IPS DF 6.9 (cell line): ENCODE results near the gene CSRNP3.

Experiments used
- DNase-seq: peaks from one replicate; pipeline ENCODE4 v3.0.0-alpha.2; 2013; ENCODE audit warnings: low read depth, low spot score
- H3K27ac ChIP-seq: one replicate; pipeline ENCODE4 v1.5.1; 2013; ENCODE audit warnings: low read length, control low read depth
- H3K27me3 ChIP-seq: 2 replicates; pipeline ENCODE4 v1.6.1; 2013; ENCODE audit warnings: mild to moderate bottlenecking, low read length; ENCODE audit not compliant: control insufficient read depth, insufficient read depth
- H3K36me3 ChIP-seq: 2 replicates; pipeline ENCODE4 v1.6.1; 2013; ENCODE audit warnings: low read length; ENCODE audit not compliant: control insufficient read depth, insufficient read depth
- H3K4me1 ChIP-seq: 2 replicates; pipeline ENCODE4 v1.6.1; 2013; ENCODE audit warnings: low read length; ENCODE audit not compliant: control insufficient read depth, insufficient read depth
- H3K4me3 ChIP-seq: 2 replicates; pipeline ENCODE4 v1.5.1; 2013; ENCODE audit warnings: mild to moderate bottlenecking, low read length
- H3K9me3 ChIP-seq: 2 replicates; pipeline ENCODE4 v1.6.1; 2013; ENCODE audit warnings: low read length, inconsistent platforms; ENCODE audit not compliant: control insufficient read depth, insufficient read depth
- WGBS: extraction: QIAGEN DNeasy Blood & Tissue Kit; methylation state at CpG from one replicate; pipeline ENCODE4 v1.1.7; 2013; ENCODE audit warnings: mixed read lengths, missing lambda C conversion rate; ENCODE audit not compliant: insufficient read length, insufficient coverage; 5-methylcytosine and 5-hydroxymethylcytosine counted together

CSRNP3 gene

DNA sequence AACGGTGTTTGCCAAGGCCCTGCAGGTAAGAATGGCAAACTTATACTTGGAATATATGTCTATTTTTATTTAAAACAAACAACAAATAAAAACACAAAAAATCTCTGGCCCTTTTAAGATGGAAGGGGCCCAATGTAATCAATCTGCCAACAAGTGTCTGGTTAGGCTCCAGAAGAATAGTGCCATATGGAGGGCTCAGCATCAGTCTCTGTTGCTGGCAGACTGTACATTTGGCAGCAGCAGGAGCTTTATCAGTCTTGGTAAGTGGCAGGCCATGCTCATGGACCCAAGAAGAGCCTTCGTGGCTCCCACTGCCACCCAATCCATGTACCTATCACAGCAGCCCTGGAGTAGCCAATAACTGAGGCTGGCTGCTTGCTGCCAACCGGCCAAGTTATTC lies 223.4 kb downstream of the CSRNP3 start:
- WGBS: no CpG with 5 or more reads among the region's 3 CpGs
- DNase-seq: no peak
- Histone ChIP-seq H3K4me3 (no peak overlapping the region), H3K36me3 (no peaks in the 10 kb centered on the region), H3K9me3 (no peaks in the 10 kb centered on the region), H3K4me1 (peaks cover 2% of the 10 kb centered on the region; the same call in 1 of the 2 replicates), H3K27ac (no peak overlapping the region), H3K27me3 (no peaks in the 10 kb centered on the region)

- Histone ChIP-seq H3K4me3 (no peak overlapping the region), H3K9me3 (no peaks in the 10 kb centered on the region), H3K27ac (no peak overlapping the region), H3K27me3 (no peaks in the 10 kb centered on the region), H3K4me1 (peaks cover 4% of the 10 kb centered on the region; the same call in 1 of the 2 replicates), H3K36me3 (no peaks in the 10 kb centered on the region)
- WGBS: no CpG with 5 or more reads among the region's 1 CpG
- DNase-seq: no peak
These were observed 224.3 kb downstream of the CSRNP3 start for GRCh38 chr2:165693838-165694237.

GRCh38 chr2:165697748-165698443 lies 228.4 kb downstream of the CSRNP3 start:
- H3K4me1 ChIP-seq: peaks cover 4% of the 10 kb centered on the region; the same call in 1 of the 2 replicates
- no CpG with 5 or more reads among the region's 4 CpGs for WGBS
- no peak for DNase-seq
- no peaks in the 10 kb centered on the region for H3K36me3 ChIP-seq
- peak overlapping the region; percentile 20 for H3K27ac ChIP-seq
- H3K4me3 ChIP-seq: no peak overlapping the region
- H3K27me3 ChIP-seq: no peaks in the 10 kb centered on the region
- no peaks in the 10 kb centered on the region for H3K9me3 ChIP-seq

GRCh38 chr2:165698444-165698884 lies 229.0 kb downstream of the CSRNP3 start:
- Histone ChIP-seq H3K4me1 (peaks cover 4% of the 10 kb centered on the region; the same call in 1 of the 2 replicates), H3K27me3 (no peaks in the 10 kb centered on the region), H3K4me3 (no peak overlapping the region), H3K36me3 (no peaks in the 10 kb centered on the region), H3K27ac (peak overlapping the region; percentile 20), H3K9me3 (no peaks in the 10 kb centered on the region)
- peak; percentile 37 for DNase-seq
- WGBS: no CpG with 5 or more reads among the region's 4 CpGs

DNA sequence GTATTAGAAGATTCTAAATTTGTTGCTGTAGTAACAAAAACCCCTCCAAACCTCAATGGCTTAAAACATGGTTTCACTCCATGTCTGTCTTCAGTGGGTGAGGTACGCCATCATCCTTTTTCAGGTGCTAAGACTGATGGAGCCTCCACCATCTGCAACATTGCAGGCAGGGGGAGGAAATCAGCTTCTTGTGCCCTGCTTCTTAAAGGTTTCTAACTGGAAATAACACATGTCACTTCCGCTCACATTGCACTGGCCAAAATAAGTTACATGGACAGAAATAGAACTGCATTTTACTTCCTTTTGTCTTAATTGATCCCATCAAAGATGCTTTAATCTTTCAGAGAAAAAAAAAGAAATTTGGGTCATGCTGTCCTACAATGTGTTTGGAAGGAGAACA lies 230.4 kb downstream of the CSRNP3 start:
- H3K27ac ChIP-seq: no peak overlapping the region
- peaks cover 4% of the 10 kb centered on the region; the same call in 1 of the 2 replicates for H3K4me1 ChIP-seq
- H3K27me3 ChIP-seq: no peaks in the 10 kb centered on the region
- no peaks in the 10 kb centered on the region for H3K9me3 ChIP-seq
- DNase-seq: no peak
- WGBS: no CpG with 5 or more reads among the region's 2 CpGs
- no peak overlapping the region for H3K4me3 ChIP-seq
- no peaks in the 10 kb centered on the region for H3K36me3 ChIP-seq

DNA sequence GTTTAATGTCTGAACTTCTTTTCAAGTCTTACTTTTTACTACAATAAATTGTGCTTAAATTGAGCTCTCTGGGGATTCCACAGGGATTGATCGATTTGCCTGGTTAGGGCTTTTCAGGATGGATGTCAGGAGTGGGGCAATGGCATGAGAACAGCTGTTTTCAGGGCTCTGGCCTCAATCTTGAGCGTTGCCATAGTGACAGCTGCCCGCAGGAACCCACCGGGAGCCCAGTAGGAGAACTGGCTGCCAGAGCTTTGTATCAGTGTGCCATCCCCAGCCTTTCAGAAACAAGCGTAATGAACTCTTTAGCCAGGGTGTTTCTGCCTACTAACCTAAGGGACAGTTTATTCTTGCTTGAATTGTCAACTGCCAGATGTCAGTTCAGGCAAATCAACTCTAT lies 231.0 kb downstream of the CSRNP3 start:
- Histone ChIP-seq H3K27me3 (no peaks in the 10 kb centered on the region), H3K9me3 (no peaks in the 10 kb centered on the region), H3K4me1 (peaks cover 4% of the 10 kb centered on the region; the same call in 1 of the 2 replicates), H3K36me3 (no peaks in the 10 kb centered on the region), H3K4me3 (no peak overlapping the region), H3K27ac (no peak overlapping the region)
- WGBS: no CpG with 5 or more reads among the region's 5 CpGs
- DNase-seq: no peak

- WGBS: no CpG with 5 or more reads among the region's 6 CpGs
- H3K4me3 ChIP-seq: no peak overlapping the region
- H3K36me3 ChIP-seq: no peaks in the 10 kb centered on the region
- DNase-seq: no peak
- H3K4me1 ChIP-seq: peaks cover 4% of the 10 kb centered on the region; the same call in 1 of the 2 replicates
- no peaks in the 10 kb centered on the region for H3K27me3 ChIP-seq
- H3K9me3 ChIP-seq: no peaks in the 10 kb centered on the region
- H3K27ac ChIP-seq: no peak overlapping the region
These were observed 231.6 kb downstream of the CSRNP3 start for GRCh38 chr2:165701147-165701546.

DNA sequence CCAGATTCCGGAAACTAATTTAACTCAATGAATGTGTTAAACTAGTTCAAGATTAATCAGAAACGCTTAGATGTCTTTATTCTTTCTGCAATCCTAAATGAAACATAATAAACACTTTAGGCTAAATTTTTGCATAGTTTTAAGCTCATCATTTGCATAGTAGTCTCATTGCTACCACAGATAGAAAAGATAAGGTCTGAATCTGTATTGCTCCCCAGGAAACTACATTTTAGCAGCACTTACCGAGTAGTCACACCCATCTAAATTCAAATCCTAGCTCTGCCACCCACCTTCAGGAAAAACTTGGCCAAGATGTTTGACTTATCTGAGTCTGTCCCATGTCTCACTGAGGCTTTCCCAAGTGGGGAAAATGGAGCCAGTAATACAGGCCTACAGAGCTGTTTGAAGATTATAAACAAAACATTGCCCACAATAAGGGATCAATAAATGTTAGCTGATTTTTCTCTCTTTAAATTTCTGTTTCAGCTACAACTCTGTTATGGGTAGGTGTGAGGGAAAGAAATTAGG lies 237.5 kb downstream of the CSRNP3 start:
- Histone ChIP-seq H3K4me1 (peaks cover 3% of the 10 kb centered on the region; the same call in 1 of the 2 replicates), H3K27me3 (no peaks in the 10 kb centered on the region), H3K4me3 (no peak overlapping the region), H3K27ac (peak overlapping the region; percentile 54), H3K36me3 (no peaks in the 10 kb centered on the region), H3K9me3 (no peaks in the 10 kb centered on the region)
- DNase-seq: no peak
- WGBS: no CpG with 5 or more reads among the region's 3 CpGs

DNA sequence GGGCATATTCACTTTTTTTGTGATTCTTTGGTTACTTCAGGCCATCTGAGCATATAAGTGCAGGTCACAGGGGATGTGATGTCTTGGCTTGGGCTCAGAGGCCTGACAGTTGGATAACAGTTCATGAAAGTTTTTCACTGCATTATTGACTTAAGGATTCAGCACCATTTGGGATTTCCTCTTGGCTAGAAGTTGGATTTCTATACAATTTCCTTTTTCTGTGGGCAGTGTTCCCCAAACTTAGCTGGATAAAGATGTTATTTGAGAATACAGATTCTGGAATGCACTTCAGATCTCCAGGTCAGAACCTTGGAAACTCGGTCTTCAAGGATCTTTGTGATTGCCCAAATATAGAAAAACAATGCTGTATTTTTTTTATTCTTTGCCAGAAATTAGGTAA lies 246.6 kb downstream of the CSRNP3 start:
- Histone ChIP-seq H3K27me3 (no peaks in the 10 kb centered on the region), H3K9me3 (no peaks in the 10 kb centered on the region), H3K4me1 (no peaks in the 10 kb centered on the region), H3K4me3 (no peak overlapping the region), H3K27ac (no peak overlapping the region), H3K36me3 (no peaks in the 10 kb centered on the region)
- no CpG with 5 or more reads among the region's 1 CpG for WGBS
- DNase-seq: no peak

- no peak for DNase-seq
- H3K36me3 ChIP-seq: no peaks in the 10 kb centered on the region
- no peaks in the 10 kb centered on the region for H3K4me1 ChIP-seq
- WGBS: no CpG with 5 or more reads among the region's 1 CpG
- H3K4me3 ChIP-seq: no peak overlapping the region
- no peaks in the 10 kb centered on the region for H3K9me3 ChIP-seq
- H3K27ac ChIP-seq: no peak overlapping the region
- H3K27me3 ChIP-seq: no peaks in the 10 kb centered on the region
These were observed 249.2 kb downstream of the CSRNP3 start for GRCh38 chr2:165718610-165719210.
